LNCAP (cell line): ENCODE measurements around the gene SHQ1.
A peak's percentile ranks its signal among the peaks of the same experiment; 100 is the strongest.

Experiments used
- CTCF ChIP-seq: fragments of 450-650 bp; IDR thresholded peaks from 2 replicates; pipeline ENCODE4 v1.5.1; 2017; ENCODE audit warnings: mild to moderate bottlenecking

Gene SHQ1

GRCh38 chr3:72844436-72844993 is 3.7 kb downstream of the SHQ1 start:
- TF ChIP-seq CTCF: no peak

- no peak for TF ChIP-seq CTCF
These were observed 9.2 kb downstream of the SHQ1 start for GRCh38 chr3:72839057-72839456.

GRCh38 chr3:72836923-72837322 is 11.3 kb downstream of the SHQ1 start:
- TF ChIP-seq CTCF: peak; percentile 15; the same call in 1 of the 2 replicates

GRCh38 chr3:72836416-72836815 is 11.8 kb downstream of the SHQ1 start:
- no peak for TF ChIP-seq CTCF

- TF ChIP-seq CTCF: no peak
These were observed 17.6 kb downstream of the SHQ1 start for GRCh38 chr3:72830452-72831223.

- no peak for TF ChIP-seq CTCF
These were observed 18.5 kb downstream of the SHQ1 start for GRCh38 chr3:72829701-72830100.

- TF ChIP-seq CTCF: no peak
These were observed 27.0 kb downstream of the SHQ1 start for GRCh38 chr3:72821161-72821781.
